ENCODE data around the gene SESN1.
"Not testable (repeated sequence)": the region's sequence is repeated elsewhere in the genome, so short reads cannot be mapped to it uniquely, and the experiment has no call there.

The SESN1 gene

DNA sequence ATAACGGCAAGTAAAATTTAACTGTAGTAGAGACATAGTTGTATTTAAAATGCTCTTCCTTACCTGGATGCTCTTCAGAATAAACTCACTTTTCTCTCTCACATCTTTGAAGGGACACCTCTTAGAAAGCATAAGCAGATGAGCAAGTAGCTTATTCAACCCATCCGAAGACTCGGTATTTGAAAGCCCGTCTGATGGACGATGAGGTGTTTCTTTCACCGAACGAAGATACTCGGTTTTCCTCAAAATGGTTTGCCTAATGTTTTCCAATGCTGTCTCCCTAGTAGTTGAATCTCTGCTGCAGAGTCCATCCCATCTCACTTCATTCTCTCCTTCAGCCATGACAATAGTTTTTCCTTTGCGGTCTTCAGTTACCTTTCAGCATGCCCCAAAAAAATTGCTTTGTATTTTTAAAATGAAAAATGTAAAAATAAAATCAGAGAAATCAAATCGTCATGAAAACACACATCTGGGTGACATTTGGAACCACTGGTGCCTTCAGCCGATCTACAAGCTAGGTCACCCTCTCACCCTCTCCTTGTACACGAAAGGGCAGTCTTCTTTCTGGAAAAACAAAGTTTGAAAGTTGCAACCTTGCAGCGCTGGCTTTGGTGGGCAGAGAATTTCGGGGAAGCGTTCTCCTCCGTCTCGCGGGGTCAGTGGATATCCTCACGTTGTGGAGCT, 772 bp downstream of the SESN1 start:
- DNase-seq: no peak

DNA sequence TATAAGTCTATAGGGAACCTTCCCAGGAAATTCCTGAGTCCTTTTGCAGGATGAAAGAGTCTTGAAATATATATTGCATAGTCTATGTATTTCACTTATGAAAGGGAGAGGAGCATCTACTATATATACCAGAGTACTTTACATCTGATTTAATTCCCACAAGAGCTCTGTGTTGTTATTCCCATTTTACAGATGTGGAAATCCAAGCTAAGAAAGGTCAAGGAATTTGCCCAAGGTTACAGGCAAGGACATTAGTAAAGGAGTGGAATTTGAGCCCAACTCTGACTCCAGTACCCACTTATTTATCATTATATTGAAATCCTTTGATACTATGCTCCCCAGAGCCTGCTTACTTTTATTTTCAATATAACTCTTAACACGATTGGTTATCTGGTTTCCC, 2.6 kb downstream of the SESN1 start:
- DNase-seq: no peak

DNA sequence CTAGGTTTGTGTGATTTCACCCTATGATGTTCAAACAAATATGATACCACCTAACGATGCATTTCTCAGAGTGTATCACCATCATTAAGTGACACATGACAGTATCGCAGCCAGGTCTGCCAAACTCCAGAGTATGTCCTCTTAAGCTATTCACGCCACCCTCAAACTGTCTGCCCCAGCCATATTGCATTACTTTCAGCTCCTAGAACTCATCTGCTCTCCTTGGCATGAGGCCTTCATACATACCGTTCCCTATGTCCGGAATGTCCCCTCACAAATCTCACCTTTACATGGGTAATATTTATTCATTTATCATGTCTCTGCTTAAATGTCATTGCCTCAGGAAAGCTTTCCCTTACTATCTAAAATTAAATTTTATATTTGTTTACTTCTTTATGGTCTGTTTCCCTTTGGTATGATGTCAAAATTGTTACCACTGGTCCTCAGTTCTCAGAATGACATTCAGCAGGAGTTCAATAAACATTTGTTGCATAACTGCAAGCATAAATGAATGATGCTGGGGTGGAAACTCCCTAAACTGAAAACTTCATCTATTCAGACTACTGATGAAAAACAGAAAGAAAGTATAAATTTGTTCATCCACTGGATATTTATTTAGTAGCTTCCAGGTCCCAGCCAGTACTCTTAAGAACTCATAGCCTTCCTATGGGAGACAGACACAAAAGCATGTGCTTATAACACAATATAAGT, 3.2 kb downstream of the SESN1 start:
- no peak for DNase-seq

DNA sequence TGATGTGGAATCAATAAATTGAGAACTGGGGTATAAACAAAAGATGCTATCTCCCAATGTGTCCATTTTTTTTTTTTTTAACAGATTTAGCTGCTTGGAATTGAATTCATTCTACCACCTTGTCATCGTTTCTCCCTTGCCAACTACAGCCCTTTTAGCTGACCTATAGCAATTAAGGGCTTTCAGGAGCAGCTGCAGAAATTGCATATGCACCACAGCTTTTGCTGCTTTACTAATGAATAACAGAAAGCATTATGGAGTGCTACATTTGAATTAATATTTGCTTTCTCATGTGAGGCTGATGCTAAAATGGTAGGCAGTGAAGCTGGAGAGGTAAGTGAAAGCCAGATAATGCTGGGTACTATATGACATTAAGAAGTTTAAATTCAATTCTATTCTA, 5.7 kb downstream of the SESN1 start:
- no peak for DNase-seq

DNA sequence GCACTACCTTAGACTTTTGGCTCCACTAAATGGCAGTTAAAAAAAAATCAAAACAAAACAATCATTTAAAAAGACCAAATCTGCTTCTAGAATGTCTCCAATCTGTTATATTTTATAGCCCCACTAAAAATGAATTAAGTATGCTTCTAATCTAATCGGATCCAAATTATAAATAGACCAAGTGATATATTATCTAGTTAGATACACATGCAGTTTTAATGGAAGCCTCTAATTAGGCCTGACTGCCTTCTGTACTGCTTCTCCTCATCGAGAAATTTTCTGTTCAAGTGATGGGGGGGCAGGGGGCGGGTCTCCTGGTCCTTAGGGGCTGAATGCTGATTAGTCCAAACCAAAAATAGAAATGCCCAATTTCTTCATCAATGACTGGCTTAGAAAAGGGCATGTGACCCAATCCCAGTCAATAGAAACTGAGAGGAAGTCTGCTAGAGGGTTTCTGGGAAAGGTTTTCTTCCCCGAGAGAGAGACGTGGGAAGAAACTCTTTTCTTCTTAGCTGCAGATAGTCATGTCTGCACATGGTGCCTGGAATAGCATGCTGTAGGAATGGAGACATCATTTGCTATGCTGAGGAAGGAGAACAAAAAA, 6.9 kb downstream of the SESN1 start:
- DNase-seq: no peak

DNA sequence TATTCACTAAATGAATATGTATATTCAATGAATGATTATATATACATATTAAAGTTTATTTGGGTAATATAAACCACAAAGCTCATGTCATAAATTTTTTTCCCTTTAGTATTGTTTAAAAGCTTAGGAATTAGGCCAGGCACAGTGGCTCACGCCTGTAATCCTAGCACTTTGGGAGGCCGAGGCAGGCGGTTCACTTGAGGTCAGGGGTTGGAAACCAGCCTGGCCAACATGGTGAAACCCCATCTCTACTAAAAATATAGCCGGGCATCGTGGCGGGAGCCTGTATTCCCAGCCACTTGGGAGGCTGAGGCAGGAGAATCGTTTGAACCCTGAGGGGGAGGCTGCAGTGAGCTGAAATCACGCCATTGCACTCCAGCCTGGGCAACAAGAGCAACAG, 10.5 kb downstream of the SESN1 start:
- not testable (repeated sequence) for DNase-seq

DNA sequence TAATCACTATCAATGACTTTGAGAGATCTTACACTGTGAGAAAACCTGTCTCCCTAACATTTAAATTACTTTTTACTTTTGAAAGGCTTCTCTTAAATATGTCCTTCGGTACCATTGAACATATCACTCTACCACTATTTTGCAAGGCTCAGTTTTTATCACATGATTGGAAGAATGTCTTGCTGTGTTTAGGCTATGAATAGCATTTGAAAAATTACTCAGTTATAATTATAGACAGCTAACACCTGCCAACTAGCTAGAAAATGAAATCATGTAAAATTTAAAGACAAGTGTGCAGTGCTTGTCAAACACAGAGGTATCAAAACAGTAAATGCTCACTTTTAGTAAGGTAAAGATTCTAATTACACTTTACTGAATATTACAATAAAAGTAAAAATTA, 11.0 kb downstream of the SESN1 start:
- DNase-seq: no peak

DNA sequence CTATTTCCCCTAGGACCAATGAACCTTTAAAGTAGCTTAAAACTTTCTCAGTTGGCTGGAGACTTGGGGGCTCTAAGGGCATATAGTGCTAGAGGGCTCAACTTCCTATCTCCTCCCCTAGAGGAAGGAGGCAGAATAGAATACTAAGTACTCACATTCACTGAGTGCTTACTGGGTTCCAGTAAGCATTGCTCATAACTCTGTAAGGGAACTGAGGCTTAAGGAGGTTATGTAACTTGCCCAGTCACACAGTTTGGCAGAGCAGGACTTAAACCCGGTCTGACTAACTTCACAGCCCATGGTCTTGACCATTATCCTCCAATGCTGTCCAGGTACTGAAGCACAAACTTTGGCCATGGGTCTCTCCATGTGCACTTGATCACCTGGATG, 12.5 kb downstream of the SESN1 start:
- no peak for DNase-seq

DNA sequence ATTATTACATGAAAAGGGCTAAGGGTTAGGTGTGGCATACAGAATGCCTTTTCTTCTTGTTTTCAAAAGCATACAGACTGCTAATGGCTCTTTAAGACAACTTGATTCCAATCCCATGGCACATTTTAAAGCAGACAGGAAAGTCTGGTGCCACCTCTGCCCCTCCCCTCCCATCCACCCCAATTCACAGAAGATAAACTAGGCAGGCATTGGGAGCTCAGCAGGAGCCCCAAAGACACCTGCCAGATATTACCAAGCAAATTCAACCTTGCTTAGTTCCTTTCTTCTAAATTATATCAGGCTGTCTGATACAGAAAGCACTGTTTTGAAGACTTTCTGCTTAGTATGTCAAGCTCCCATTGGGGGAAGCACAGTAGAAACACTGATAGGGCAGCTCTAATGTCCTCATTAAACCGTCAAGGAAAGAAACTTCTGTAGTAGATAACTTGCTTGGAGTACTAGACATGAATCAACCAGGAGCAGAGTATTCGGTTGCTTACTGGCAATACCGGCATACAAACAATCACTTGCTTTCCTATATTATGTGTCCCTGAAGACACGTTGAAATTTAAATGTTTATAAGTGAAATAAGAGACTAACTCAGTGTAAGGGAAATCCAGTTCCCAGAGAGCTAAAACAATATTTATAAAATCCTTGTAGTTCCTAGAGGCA, 13.0 kb downstream of the SESN1 start:
- DNase-seq: no peak

DNA sequence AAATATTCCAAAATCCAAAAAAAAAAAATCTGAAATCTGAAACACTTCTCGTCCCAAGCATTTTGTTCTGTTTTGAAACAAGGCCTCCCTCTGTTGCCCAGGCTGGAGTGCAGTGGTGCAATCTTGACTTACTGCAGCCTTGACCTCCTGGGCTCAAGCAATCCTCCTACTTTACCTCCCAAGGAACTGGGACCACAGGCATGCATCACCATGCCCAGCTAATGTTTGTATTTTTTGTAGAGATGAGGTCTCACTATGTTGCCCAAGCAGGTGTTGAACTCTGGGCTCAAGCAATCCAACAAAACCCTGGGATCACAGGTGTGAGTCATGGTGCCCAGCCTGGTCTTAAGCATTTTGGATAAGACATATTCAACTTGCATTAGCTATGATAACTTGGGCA, 13.6 kb downstream of the SESN1 start:
- no peak for DNase-seq

DNA sequence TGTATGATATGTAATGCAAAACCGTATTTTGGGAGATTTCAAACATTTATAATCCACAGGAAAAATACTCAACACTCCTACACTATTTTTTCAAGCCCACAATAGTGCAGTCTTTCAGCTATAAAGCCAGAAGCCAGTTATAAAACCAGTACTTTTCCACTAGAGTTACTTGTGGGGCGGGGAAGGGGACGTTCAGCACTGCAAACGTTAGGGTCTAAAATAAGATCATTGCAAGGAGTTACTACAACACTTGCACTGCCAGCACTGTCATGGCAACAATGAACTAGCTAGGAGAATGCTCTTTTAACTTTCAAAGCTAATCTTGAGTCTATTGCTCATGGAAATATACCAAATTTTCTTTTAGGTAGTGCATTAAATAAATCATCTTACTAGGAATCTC, 14.7 kb downstream of the SESN1 start:
- DNase-seq: no peak

DNA sequence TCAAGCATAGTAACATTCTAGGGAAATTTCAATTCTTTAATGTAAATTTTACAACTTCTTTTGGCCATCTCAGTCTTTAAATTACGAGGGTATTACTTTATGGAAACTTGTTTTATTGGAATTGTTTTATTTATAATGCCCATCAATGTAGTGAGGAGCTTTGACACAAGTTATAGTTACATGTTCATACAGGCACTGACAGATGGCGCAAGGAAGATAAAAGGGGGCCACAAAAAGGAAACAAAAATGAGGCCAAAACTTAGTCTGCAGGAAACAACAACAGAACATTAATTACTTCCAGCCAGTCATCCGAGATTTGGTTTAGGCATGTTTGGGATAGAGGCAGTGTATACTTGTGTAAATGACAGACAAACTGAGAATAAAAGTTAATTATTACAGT, 18.3 kb downstream of the SESN1 start:
- DNase-seq: no peak

DNA sequence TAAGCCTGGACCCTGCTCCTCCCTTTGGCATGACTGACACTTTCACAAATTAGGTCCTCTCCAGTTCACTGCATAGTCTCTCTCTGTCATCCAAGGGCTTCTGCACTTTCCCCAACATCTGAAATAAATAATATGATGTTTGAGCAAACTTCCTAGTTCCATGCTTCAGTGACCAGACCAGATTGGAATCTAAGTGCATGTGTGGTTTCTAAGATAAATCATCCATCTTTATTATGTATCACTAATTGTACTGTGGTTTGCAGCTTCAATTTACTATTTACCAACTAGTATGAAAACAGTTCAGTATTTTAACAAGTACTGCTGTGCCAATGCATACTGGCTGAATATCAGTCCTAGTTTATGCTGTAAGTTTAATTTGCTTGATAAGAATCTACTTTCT, 18.7 kb downstream of the SESN1 start:
- no peak for DNase-seq

DNA sequence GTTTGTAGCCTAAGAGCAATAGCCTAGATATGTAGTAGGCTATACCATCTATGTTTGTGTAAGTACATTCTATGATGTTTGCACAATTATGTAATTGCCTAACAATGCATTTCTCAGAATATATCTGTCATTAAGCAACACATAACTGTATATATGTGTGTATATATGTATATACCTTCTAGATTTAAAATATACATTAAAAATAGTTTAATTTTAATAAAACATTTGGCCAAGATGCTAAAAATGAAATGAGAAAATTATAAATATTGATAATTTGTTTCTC, 20.6 kb downstream of the SESN1 start:
- DNase-seq: no peak

DNA sequence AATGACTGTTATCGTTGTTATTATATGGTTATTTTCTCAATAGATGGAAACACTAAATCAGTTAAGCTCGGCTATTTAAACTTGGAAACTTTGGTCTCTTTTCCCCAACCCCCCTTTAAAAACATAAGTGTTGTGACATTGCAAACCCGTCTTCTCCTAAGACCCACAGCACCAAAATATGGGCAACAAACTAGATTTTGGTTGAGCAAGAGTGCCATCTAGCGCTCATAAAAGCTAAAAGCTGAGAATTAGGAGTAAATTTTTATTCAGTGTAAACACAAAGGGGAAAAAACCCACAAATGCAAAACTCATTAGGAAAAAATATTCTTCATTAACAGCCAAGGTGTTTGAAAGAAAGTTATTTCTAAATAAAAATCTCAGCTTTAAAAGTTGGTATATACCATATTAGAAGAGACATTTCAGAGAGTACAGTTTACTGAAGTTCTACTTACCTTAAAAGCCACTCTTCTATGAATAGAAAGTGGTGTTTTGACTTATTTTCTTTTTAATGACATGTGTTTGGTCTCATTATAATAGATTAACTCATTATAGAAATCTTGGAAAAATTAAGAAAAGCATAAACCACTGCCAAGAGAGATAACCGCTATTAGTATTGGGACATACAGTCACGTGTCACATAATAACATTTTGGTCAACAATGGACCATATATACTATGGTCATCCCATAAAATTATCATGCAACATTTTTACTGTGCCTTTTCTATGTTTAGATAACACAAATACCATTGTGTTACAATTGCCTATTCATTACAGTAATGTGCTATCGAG, 21.1 kb downstream of the SESN1 start:
- DNase-seq: no peak

DNA sequence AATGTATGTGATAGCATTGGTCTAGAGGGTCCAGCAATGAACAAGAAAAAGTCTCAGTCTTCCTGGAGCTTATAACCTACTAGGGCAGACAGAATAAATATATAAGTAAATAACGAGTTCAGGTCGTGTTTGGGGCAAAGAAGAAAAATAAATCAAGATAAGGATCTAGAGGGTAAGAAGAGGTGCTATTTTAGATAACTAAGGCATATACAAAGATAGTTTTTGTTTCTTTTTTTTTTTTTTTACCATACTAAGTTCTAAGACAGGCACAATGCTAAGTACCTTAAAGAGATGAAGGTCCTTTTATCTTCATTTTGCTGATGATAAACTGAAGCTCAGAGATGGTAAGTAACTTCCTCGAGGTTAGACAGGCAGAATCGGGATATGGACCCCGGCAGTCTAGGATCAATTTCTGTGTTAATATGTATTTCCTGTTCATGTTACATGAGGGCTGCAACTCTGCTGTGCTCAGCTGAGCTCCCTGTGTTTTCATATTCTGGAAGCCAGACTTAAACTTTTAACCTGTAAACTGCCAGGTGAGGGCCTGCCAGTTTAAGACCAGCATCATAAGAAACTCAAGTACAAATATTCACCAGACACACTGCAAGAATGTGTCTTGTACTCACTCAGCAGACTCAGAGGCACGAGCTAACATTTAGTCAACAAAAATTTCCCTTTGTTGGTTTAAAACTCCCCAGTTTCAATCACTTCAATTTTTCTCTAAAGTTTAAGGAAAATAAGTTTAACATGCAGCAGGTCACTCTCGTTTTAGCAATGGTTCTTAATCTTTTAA, 23.3 kb downstream of the SESN1 start:
- DNase-seq: no peak

DNA sequence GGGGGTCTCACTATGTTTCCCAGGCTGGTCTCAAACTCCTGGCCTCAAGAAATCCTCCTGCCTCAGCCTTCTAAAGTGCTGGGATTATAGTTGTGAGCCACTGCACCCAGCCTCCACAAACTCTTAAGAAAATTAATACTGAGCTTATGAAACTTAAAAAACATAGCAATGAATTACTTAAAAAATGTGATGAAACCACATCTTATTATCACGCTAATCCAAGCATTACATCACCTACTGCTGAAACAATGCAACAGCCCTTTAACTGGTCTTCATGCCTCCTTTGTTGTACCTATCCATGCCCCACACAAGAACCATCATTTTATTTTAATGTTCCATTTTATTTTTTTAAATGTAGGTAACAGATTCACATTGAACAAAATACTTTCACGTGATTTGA, 24.9 kb downstream of the SESN1 start:
- no peak for DNase-seq

DNA sequence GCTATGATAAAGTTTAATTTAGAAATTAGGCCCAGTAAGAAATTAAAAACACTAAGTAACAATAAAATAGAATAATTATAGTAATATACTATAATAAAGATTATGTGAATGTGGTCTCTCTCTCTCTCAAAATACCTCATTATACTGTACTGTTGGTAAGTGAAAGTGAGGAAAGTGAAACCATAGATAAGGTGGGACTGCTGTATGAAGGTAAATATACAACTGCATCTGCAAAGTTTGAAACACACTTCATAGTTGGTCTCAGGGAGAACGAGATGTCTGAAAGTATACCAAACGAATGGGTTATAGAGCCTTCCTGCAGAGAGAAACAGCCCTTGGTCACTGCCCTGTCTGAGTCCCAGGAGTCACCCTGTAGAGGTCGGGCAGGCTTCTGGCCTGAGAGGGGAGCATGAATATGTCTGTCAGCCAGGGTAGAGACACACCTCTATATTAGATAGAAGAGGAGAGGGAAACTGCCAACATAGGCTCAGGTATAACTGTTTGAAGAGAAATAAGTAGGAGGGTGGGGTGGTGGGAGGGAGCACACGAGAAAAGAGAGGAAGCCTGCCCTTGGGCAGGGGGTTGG, 31.8 kb downstream of the SESN1 start:
- DNase-seq: no peak

DNA sequence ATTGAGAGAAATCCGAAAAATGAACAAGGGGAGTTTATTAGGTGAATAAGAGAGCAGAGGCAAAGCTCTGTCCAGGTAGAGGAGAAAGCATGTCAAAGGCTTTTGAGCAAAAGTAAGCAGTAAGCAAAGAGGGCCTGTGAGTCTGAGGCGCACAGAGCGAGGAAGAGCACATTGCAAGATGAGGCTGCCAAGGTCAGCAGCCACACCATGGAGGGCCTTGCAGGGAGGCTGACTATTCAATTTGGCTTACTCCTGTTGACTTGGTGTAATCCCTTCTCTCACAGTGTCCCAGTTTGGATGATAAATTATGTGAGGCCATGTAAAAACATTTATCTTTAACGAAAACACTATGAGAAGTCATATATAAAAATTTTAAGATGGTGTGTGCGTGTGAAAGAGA, 32.4 kb downstream of the SESN1 start:
- no peak for DNase-seq

DNA sequence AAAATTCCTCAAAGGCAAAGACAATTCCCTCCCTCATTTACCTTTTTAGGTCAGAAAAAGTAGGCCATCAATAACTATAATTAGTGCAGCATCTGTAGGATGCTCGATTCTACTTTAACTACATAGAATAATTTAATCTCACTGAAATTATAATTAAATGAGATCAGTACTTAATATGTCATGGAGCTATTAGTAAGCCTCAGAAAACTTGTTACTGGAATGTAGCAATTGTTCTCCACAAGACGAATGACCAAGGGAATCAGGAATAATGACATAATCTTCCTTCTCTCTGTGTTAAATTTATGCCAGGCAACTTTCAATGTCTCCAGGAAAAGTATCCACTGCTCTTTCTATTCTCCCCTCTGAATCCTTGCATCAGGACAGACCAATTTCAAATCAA, 34.1 kb downstream of the SESN1 start:
- DNase-seq: no peak

DNA sequence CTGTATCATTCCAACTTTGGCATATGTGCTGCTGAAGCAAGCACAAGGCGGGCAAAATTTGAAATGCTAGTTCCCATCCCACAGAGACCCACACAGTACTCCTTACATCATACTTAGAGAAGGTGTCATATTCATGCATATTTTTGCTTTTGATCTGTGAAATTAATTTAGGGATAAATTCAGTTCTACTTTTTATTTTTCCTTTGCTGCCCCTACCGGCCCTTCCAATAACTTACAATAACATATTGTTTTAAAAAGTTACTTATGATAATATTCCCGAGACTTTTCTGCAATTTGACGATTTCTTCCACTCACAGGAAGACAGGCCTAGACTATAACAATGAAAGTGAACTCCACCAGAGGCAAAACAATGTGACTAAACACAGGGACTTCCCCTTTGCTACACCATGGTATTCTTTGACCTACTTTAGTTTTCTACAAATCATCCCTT, 35.0 kb downstream of the SESN1 start:
- DNase-seq: no peak

DNA sequence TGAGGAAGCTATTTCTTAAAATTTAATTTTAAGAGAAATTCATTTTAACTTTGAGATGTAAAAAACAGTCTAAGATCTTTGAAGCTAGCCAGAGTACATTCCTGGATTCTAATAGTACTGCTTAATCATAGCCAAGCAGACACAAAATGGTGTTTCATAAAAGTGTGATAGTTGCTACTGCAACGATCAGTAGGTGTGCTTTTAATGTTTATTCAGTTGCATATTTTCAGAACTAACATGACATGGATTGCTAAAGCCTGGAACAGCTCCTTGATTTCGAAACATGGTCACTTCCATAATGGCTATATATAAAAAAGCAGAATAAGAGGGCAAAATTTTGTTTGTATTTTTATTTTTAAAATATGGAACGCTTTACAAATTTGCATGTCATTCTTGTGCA, 35.5 kb downstream of the SESN1 start:
- no peak for DNase-seq

Data from stimulated activated CD8-positive, alpha-beta memory T cell treated with anti-CD3 and anti-CD28 coated beads, Interleukin-4, amount 100 ng/mL, for 48 hours (primary cell).